ENCODE data around the gene KCNJ2. TPM values are rescaled to one million over a fixed set of nuclear protein-coding genes. Genes with fewer than 3 reads are reported as not detected.

KCNJ2 gene
- total and polyA plus RNA-seq, 4 donors = 0.47 to 2.7 (median 1.4) TPM

- TF ChIP-seq MAX (IDR thresholded peaks at IDR 0.05) (no peak), JUND (IDR thresholded peaks at IDR 0.05) (no peak)
- no peak for DNase-seq (ENCODE audit: low spot score)
- no peak overlapping the region for H3K9ac ChIP-seq (ENCODE audit: low read depth in 1 of 2, low read length in 2 of 2)
- H3K36me3 ChIP-seq (ENCODE audit: control insufficient read depth in 4 of 4, insufficient read depth in 3 of 4, low read depth in 1 of 4, low read length in 3 of 4) = no peaks in the 10 kb centered on the region
- no peak overlapping the region for H3K27ac ChIP-seq (ENCODE audit: low read depth in 1 of 2, low read length in 2 of 2)
- peaks cover 0 to 3% (median 0%) of the 10 kb centered on the region in 4 donors for H3K4me1 ChIP-seq (ENCODE audit: control insufficient read depth in 4 of 4, insufficient read depth in 4 of 4, low read length in 3 of 4)
- H3K4me3 ChIP-seq (ENCODE audit: low read depth in 1 of 3, low read length in 3 of 3) = no peak overlapping the region
- no peaks in the 10 kb centered on the region for H3K9me3 ChIP-seq (ENCODE audit: control insufficient read depth in 4 of 4, low read length in 3 of 4)
- H3K27me3 ChIP-seq (ENCODE audit: control insufficient read depth in 4 of 4, insufficient read depth in 4 of 4, low read length in 3 of 4) = peaks cover 0 to 1% (median 0%) of the 10 kb centered on the region in 4 donors
- WGBS = 65% methylated on average over 3 of the region's 3 CpGs
Observed at GRCh38 chr17:70139449-70139993, 29.8 kb upstream of the KCNJ2 start.

- H3K27ac ChIP-seq (ENCODE audit: low read depth in 1 of 2, low read length in 2 of 2) = no peak overlapping the region
- no peak overlapping the region for H3K4me3 ChIP-seq (ENCODE audit: low read depth in 1 of 3, low read length in 3 of 3)
- H3K36me3 ChIP-seq (ENCODE audit: control insufficient read depth in 4 of 4, insufficient read depth in 3 of 4, low read depth in 1 of 4, low read length in 3 of 4) = no peaks in the 10 kb centered on the region
- TF ChIP-seq SP1 (IDR thresholded peaks at IDR 0.05) = no peak
- no peak for TF ChIP-seq MAX (IDR thresholded peaks at IDR 0.05)
- TF ChIP-seq NR2F2 (IDR thresholded peaks at IDR 0.05) = no peak
- no peak for TF ChIP-seq JUND (IDR thresholded peaks at IDR 0.05)
- TF ChIP-seq REST (IDR thresholded peaks at IDR 0.05) = no peak
- TF ChIP-seq ZBTB33 (IDR thresholded peaks at IDR 0.05) = no peak
- TF ChIP-seq RAD21 (IDR thresholded peaks at IDR 0.05) = peak; percentile 79 to 86
- peak; percentile 67 for TF ChIP-seq CTCF (IDR thresholded peaks at IDR 0.05; ENCODE audit: low read depth, low read length, missing input control)
- TF ChIP-seq FOXA1 (IDR thresholded peaks at IDR 0.05) = no peak
- no peak for TF ChIP-seq GABPA (IDR thresholded peaks at IDR 0.05 in 1 of 2, conservative IDR thresholded peaks at IDR 0.05 in 1 of 2)
- TF ChIP-seq FOXA2 (IDR thresholded peaks at IDR 0.05) = no peak
- no peak for TF ChIP-seq YY1 (IDR thresholded peaks at IDR 0.05)
- no peak for TF ChIP-seq HNF4G (IDR thresholded peaks at IDR 0.05)
- DNase-seq (ENCODE audit: low spot score) = no peak
- no peaks in the 10 kb centered on the region for H3K4me1 ChIP-seq (ENCODE audit: control insufficient read depth in 4 of 4, insufficient read depth in 4 of 4, low read length in 3 of 4)
- no peak overlapping the region for H3K9ac ChIP-seq (ENCODE audit: low read depth in 1 of 2, low read length in 2 of 2)
- H3K27me3 ChIP-seq (ENCODE audit: control insufficient read depth in 4 of 4, insufficient read depth in 4 of 4, low read length in 3 of 4) = peaks cover 0 to 3% (median 0%) of the 10 kb centered on the region in 4 donors
- no peaks in the 10 kb centered on the region for H3K9me3 ChIP-seq (ENCODE audit: control insufficient read depth in 4 of 4, low read length in 3 of 4)
- WGBS = 22% methylated on average over 6 of the region's 6 CpGs
Observed at GRCh38 chr17:70144260-70144846, 25.0 kb upstream of the KCNJ2 start.
